Panc1 (cell line): ENCODE results near the gene IL17B. TPM values are rescaled to one million over a fixed set of nuclear protein-coding genes. Genes with fewer than 3 reads are reported as not detected.

Source experiments
- ATAC-seq: fragments of 200-7000 bp; cut with Tn5 transposase; 2 replicates; pipeline ENCODE4 v1.9.1; 2020; ENCODE audit warnings: mild to moderate bottlenecking, moderate library complexity
- BruUV-seq: library from RNA; stranded (reverse); fragments of 400-500 nt; replicated peaks from 2 replicates; lab custom pipeline; 2021; lab: Mats Ljungman, UMichigan
- CTCF ChIA-PET: fragments of 300-600 bp; sonication (Branson Sonifier 250); formaldehyde crosslinking; loops from one replicate; lab custom pipeline; 2022; ENCODE audit warnings: antibody characterized with exemption; lab: Charles Lee
- POLR2A ChIA-PET: fragments of 300-600 bp; sonication (Branson Sonifier 250); formaldehyde crosslinking; loops from one replicate; lab custom pipeline; 2022; ENCODE audit warnings: antibody characterized with exemption; lab: Charles Lee
- DNase-seq: peaks from one replicate; pipeline ENCODE4 v3.0.0-alpha.2; 2010; ENCODE audit warnings: low read depth, low spot score
- H3K27ac ChIP-seq: 2 replicates; pipeline ENCODE4 v1.5.1; 2011; ENCODE audit warnings: mild to moderate bottlenecking, low read length, inconsistent platforms
- H3K27me3 ChIP-seq: fragments of 200-500 bp; sonication (Bioruptor generic); 2 replicates; pipeline ENCODE4 v1.6.0; 2014; ENCODE audit warnings: low read length, inconsistent platforms; ENCODE audit not compliant: control insufficient read depth, insufficient read depth
- H3K36me3 ChIP-seq: fragments of 200-500 bp; sonication (Bioruptor generic); 2 replicates; pipeline ENCODE4 v1.5.1; 2014; ENCODE audit warnings: inconsistent platforms, mild to moderate bottlenecking, low read length, moderate library complexity; ENCODE audit not compliant: control insufficient read depth, insufficient read depth
- H3K4me1 ChIP-seq: 2 replicates; pipeline ENCODE4 v1.5.1; 2011; ENCODE audit warnings: inconsistent platforms, mild to moderate bottlenecking, low read length, moderate library complexity; ENCODE audit not compliant: control insufficient read depth, insufficient read depth
- H3K4me3 ChIP-seq, 2 experiments: 2 replicates each; pipeline ENCODE4 v1.5.1; 2011 to 2012; ENCODE audit warnings: low read depth in 2 of 2, low read length in 2 of 2, mild to moderate bottlenecking in 2 of 2, inconsistent platforms in 1 of 2, moderate library complexity in 1 of 2
- H3K9me3 ChIP-seq: fragments of 200-500 bp; sonication (Bioruptor generic); 2 replicates; pipeline ENCODE4 v1.5.1; 2014; ENCODE audit warnings: low read depth, mild to moderate bottlenecking, inconsistent platforms, low read length, moderate library complexity; ENCODE audit not compliant: control insufficient read depth, insufficient read depth
- CTCF ChIP-seq: fragments of 450-650 bp; IDR thresholded peaks from 2 replicates; pipeline ENCODE4 v1.5.1; 2017; ENCODE audit warnings: mild to moderate bottlenecking
- POLR2AphosphoS5 ChIP-seq: IDR thresholded peaks from 2 replicates; pipeline ENCODE4 v1.6.1; 2012; ENCODE audit warnings: mild to moderate bottlenecking, low read depth, low read length, moderate library complexity
- REST ChIP-seq, 2 experiments: IDR thresholded peaks; 2 replicates each; pipeline ENCODE4 v1.6.1; 2011 to 2012; ENCODE audit warnings: low read depth in 2 of 2, control low read depth in 1 of 2, low read length in 1 of 2, mild to moderate bottlenecking in 1 of 2, moderate library complexity in 1 of 2; ENCODE audit not compliant: insufficient read depth in 1 of 2
- SIN3A ChIP-seq: IDR thresholded peaks from 2 replicates; pipeline ENCODE4 v1.6.1; 2012; ENCODE audit warnings: low read depth, mild to moderate bottlenecking, low read length, moderate library complexity, borderline replicate concordance; ENCODE audit not compliant: insufficient read depth
- TCF7L2 ChIP-seq: IDR thresholded peaks from 2 replicates; pipeline ENCODE4 v1.6.1; 2011; ENCODE audit warnings: mild to moderate bottlenecking, low read depth, low read length, inconsistent platforms
- in situ Hi-C: cut with HindIII; loops from 2 replicates; pipeline ENCODE4 v1.10.0; 2016; ENCODE audit warnings: low sequenced_read_pairs, low pct_unique_long_range_greater_than_20kb
- intact Hi-C: fragments of 100-400 bp; cut with micrococcal nuclease; formaldehyde crosslinking; loops from one replicate; pipeline ENCODE4 v1.10.0; 2022; ENCODE audit not compliant: unreplicated experiment
- total RNA-seq: library from RNA; stranded (reverse); gene quantifications from one replicate; pipeline ENCODE4 v1.2.1, GENCODE V29; 2021; ENCODE audit not compliant: unreplicated experiment

Gene IL17B
- total RNA-seq, 1 experiment from 2014 or later: not detected

GRCh38 chr5:149349382-149349781 lies 29.7 kb downstream of the IL17B start:
- Histone ChIP-seq H3K4me1 (peaks cover 7% of the 10 kb centered on the region), H3K27ac (no peak overlapping the region), H3K36me3 (peaks cover 60% of the 10 kb centered on the region), H3K4me3 (no peak overlapping the region), H3K9me3 (no peaks in the 10 kb centered on the region), H3K27me3 (no peaks in the 10 kb centered on the region)
- in situ Hi-C loops: no loop called here
- CTCF ChIA-PET: no interaction called here
- BruUV-seq: no TSS peak
- TF ChIP-seq CTCF (no peak), POLR2AphosphoS5 (no peak), TCF7L2 (no peak), REST (IDR thresholded peaks at IDR 0.05; ENCODE audit: insufficient read depth in 1 of 2, low read depth in 2 of 2, low read length in 1 of 2) (no peak), SIN3A (no peak)
- no peak for ATAC-seq
- DNase-seq: no peak
- intact Hi-C loops: no loop called here
- POLR2A ChIA-PET: no interaction called here

- ChIA-PET CTCF (no interaction called here), POLR2A (no interaction called here)
- H3K27me3 ChIP-seq: no peaks in the 10 kb centered on the region
- H3K27ac ChIP-seq: no peak overlapping the region
- TF ChIP-seq TCF7L2 (no peak), REST (IDR thresholded peaks at IDR 0.05; ENCODE audit: insufficient read depth in 1 of 2, low read depth in 2 of 2, low read length in 1 of 2) (no peak), CTCF (no peak), SIN3A (no peak), POLR2AphosphoS5 (no peak)
- H3K4me3 ChIP-seq: no peak overlapping the region
- no TSS peak for BruUV-seq
- intact Hi-C loops: no loop called here
- peaks cover 7% of the 10 kb centered on the region for H3K4me1 ChIP-seq
- ATAC-seq (no peak), DNase-seq (no peak)
- in situ Hi-C loops: no loop called here
- H3K9me3 ChIP-seq: no peaks in the 10 kb centered on the region
- H3K36me3 ChIP-seq: peaks cover 54% of the 10 kb centered on the region
These were observed 30.6 kb downstream of the IL17B start for GRCh38 chr5:149348518-149348917.
